GM12878 (cell line): ENCODE data around the gene ADM2. TPM values are rescaled to one million over a fixed set of nuclear protein-coding genes. Genes with fewer than 3 reads are reported as not detected.

ENCODE experiments used
- ATAC-seq: fragments of 200-7000 bp; cut with Tn5 transposase; 3 replicates; pipeline ENCODE4 v1.9.1; 2020; ENCODE audit warnings: mild to moderate bottlenecking, moderate library complexity
- BruUV-seq: library from RNA; stranded (reverse); fragments of 400-500 nt; replicated peaks from 2 replicates; lab custom pipeline; 2021; lab: Mats Ljungman, UMichigan
- CTCF ChIA-PET: fragments of 300-600 bp; sonication (Branson Sonifier 250); formaldehyde crosslinking; extraction: SDS; loops from one replicate; lab custom pipeline; 2021; ENCODE audit warnings: inconsistent platforms; lab: Yijun Ruan, JAX
- POLR2A ChIA-PET: fragments of 350-600 bp; formaldehyde crosslinking; extraction: SDS; loops from one replicate; lab custom pipeline; 2021; ENCODE audit warnings: inconsistent platforms; lab: Charles Lee
- RAD21 ChIA-PET: fragments of 300-600 bp; sonication (Branson Sonifier 250); formaldehyde crosslinking; loops from one replicate; lab custom pipeline; 2023; ENCODE audit warnings: antibody characterized with exemption; ENCODE audit not compliant: unreplicated experiment; lab: Charles Lee
- SMC1A ChIA-PET: fragments of 300-600 bp; sonication (Branson Sonifier 250); formaldehyde crosslinking; loops from one replicate; lab custom pipeline; 2023; ENCODE audit not compliant: unreplicated experiment, uncharacterized antibody; lab: Charles Lee
- DNase-seq: peaks from one replicate; pipeline ENCODE4 v3.0.0-alpha.2; 2011; ENCODE audit warnings: low read depth, low spot score
- FAIRE-seq: peaks from 3 replicates; lab custom pipeline; 2011; peaks lifted over from hg19 to GRCh38; lab: Jason Lieb, UNC
- H2AFZ ChIP-seq: 2 replicates; pipeline ENCODE4 v1.6.0; 2011; ENCODE audit warnings: low read depth, low read length, control low read depth; ENCODE audit not compliant: control insufficient read depth
- H3K27ac ChIP-seq: 2 replicates; pipeline ENCODE4 v1.5.1; 2011; ENCODE audit warnings: control low read depth; ENCODE audit not compliant: control insufficient read depth, insufficient read depth
- H3K27me3 ChIP-seq, 2 experiments: replicated peaks in 1 of 2; 2 replicates each; pipeline versions ENCODE4 v1.6.0 to v1.6.1; 2011; ENCODE audit warnings: low read length in 1 of 2; ENCODE audit not compliant: control insufficient read depth in 2 of 2, insufficient read depth in 2 of 2
- H3K36me3 ChIP-seq, 2 experiments: 2 replicates each; pipeline ENCODE4 v1.5.1; 2011; ENCODE audit warnings: low read length in 1 of 2; ENCODE audit not compliant: control insufficient read depth in 2 of 2, insufficient read depth in 2 of 2
- H3K4me1 ChIP-seq: 2 replicates; pipeline ENCODE4 v1.6.1; 2011; ENCODE audit warnings: mild to moderate bottlenecking, low read length, moderate library complexity, mixed read lengths; ENCODE audit not compliant: control insufficient read depth, insufficient read depth
- H3K4me2 ChIP-seq: 2 replicates; pipeline ENCODE4 v1.6.0; 2011; ENCODE audit warnings: control low read depth; ENCODE audit not compliant: control insufficient read depth, insufficient read depth
- H3K4me3 ChIP-seq: fragments of 200-600 bp; sonication (generic); 2 replicates; pipeline ENCODE4 v1.5.1; 2016
- H3K79me2 ChIP-seq: 2 replicates; pipeline ENCODE4 v1.6.0; 2011; ENCODE audit warnings: low read length; ENCODE audit not compliant: control insufficient read depth, insufficient read depth
- H3K9ac ChIP-seq: 2 replicates; pipeline ENCODE4 v1.8.0; 2011; ENCODE audit warnings: low read length, control low read depth, mixed read lengths; ENCODE audit not compliant: control insufficient read depth, insufficient read depth
- H3K9me3 ChIP-seq: replicated peaks from 3 replicates; pipeline ENCODE4 v1.5.1; 2011; ENCODE audit warnings: mild to moderate bottlenecking, low read length; ENCODE audit not compliant: control insufficient read depth, insufficient read depth
- H4K20me1 ChIP-seq: 2 replicates; pipeline ENCODE4 v1.6.0; 2011; ENCODE audit not compliant: control insufficient read depth, insufficient read depth
- BCL11A ChIP-seq: IDR thresholded peaks from 2 replicates; pipeline ENCODE4 v1.6.1; 2011; ENCODE audit warnings: low read depth, low read length
- BCLAF1 ChIP-seq: fragments of 450-650 bp; IDR thresholded peaks from 2 replicates; pipeline ENCODE4 v1.6.1; 2017; ENCODE audit warnings: antibody characterized with exemption, mild to moderate bottlenecking, moderate library complexity
- BMI1 ChIP-seq: fragments of 450-650 bp; IDR thresholded peaks from 2 replicates; pipeline ENCODE4 v1.6.1; 2016; ENCODE audit warnings: mild to moderate bottlenecking, moderate library complexity, borderline replicate concordance
- ESRRA ChIP-seq: IDR thresholded peaks from 2 replicates; pipeline ENCODE4 v1.6.1; 2012; ENCODE audit warnings: mild to moderate bottlenecking, low read length, improper control_type of control experiment
- ETV6 ChIP-seq, 2 experiments: fragments of 450-650 bp in 1 of 2; IDR thresholded peaks in 1 of 2; conservative IDR thresholded peaks in 1 of 2; 2 replicates each; pipeline ENCODE4 v1.6.1; 2014; ENCODE audit warnings: antibody characterized with exemption in 1 of 2, borderline replicate concordance in 1 of 2, low read depth in 1 of 2, mild to moderate bottlenecking in 1 of 2, moderate library complexity in 1 of 2
- FOXM1 ChIP-seq: IDR thresholded peaks from 2 replicates; pipeline ENCODE4 v1.6.1; 2012; ENCODE audit warnings: low read depth, mild to moderate bottlenecking, inconsistent platforms, low read length, moderate library complexity
- KAT2A ChIP-seq: conservative IDR thresholded peaks from 2 replicates; pipeline ENCODE4 v1.6.1; 2011; ENCODE audit warnings: low read depth, low read length; ENCODE audit not compliant: control insufficient read depth
- NFYA ChIP-seq: IDR thresholded peaks from 2 replicates; pipeline ENCODE4 v1.6.1; 2011; ENCODE audit warnings: low read depth, mild to moderate bottlenecking, low read length, improper control_type of control experiment, borderline replicate concordance
- NR2C1 ChIP-seq: fragments of 450-650 bp; IDR thresholded peaks from 2 replicates; pipeline ENCODE4 v1.6.1; 2017; ENCODE audit warnings: antibody characterized with exemption, mild to moderate bottlenecking, moderate library complexity
- PAX8 ChIP-seq: fragments of 450-650 bp; IDR thresholded peaks from 2 replicates; pipeline ENCODE4 v1.6.1; 2017; ENCODE audit warnings: mild to moderate bottlenecking, moderate library complexity
- POLR2A ChIP-seq: IDR thresholded peaks from 2 replicates; pipeline ENCODE4 v1.6.1; 2011; ENCODE audit warnings: low read depth, mild to moderate bottlenecking, low read length
- SUZ12 ChIP-seq: fragments of 200-600 bp; sonication (generic); IDR thresholded peaks from one replicate; pipeline ENCODE4 v1.6.1; 2018; ENCODE audit warnings: antibody characterized with exemption, mild to moderate bottlenecking; ENCODE audit not compliant: unreplicated experiment
- TARDBP ChIP-seq: IDR thresholded peaks from 2 replicates; pipeline ENCODE4 v1.6.1; 2016; ENCODE audit warnings: borderline replicate concordance
- TCF7 ChIP-seq: IDR thresholded peaks from 2 replicates; pipeline ENCODE4 v1.6.1; 2014; ENCODE audit warnings: antibody characterized with exemption, borderline replicate concordance
- ZNF207 ChIP-seq: fragments of 450-650 bp; IDR thresholded peaks from 2 replicates; pipeline ENCODE4 v1.6.1; 2014; ENCODE audit warnings: antibody characterized with exemption, mild to moderate bottlenecking, borderline replicate concordance
- ZNF687 ChIP-seq: fragments of 450-650 bp; IDR thresholded peaks from 2 replicates; pipeline ENCODE4 v1.6.1; 2017; ENCODE audit warnings: mild to moderate bottlenecking, moderate library complexity
- ZSCAN29 ChIP-seq: fragments of 450-650 bp; IDR thresholded peaks from 2 replicates; pipeline ENCODE4 v1.6.1; 2017; ENCODE audit warnings: mild to moderate bottlenecking, moderate library complexity
- WGBS: methylation state at CpG from one replicate; pipeline ENCODE4 v1.1.6; 2016; ENCODE audit warnings: low lambda C conversion rate; ENCODE audit not compliant: insufficient replicate concordance, insufficient coverage; ENCODE audit errors: missing lambda C conversion rate; 5-methylcytosine and 5-hydroxymethylcytosine counted together
- in situ Hi-C: fragments of 300-500 bp; cut with MboI; formaldehyde crosslinking; loops from 9 replicates; pipeline ENCODE4 v1.14.3; 2018; ENCODE audit warnings: mixed read lengths
- intact Hi-C: fragments of 100-400 bp; cut with micrococcal nuclease; formaldehyde crosslinking; loops from one replicate; pipeline ENCODE4 v1.14.2; 2022; ENCODE audit not compliant: unreplicated experiment
- polyA plus RNA-seq, 11 experiments: library from polyadenylated mRNA; depleted of rRNA in 4 of 11; unstranded in 6 of 11; stranded (reverse) in 5 of 11; fragments of >200 nt; fragmentation: Nextera tagmentation in 4 of 11; fragmentation: Illumina TruSeq in 1 of 11; extraction: Ambion mirVana in 4 of 11; extraction: Trizol in 1 of 11; gene quantifications; 1 replicate in 1 of 11; 2 replicates in 10 of 11; pipeline versions ENCODE4 v1.2.1 to v1.2.3, GENCODE V29; 2011 to 2016; ENCODE audit warnings: inconsistent platforms in 2 of 11, missing spikeins in 2 of 11, low read depth in 1 of 11
- total RNA-seq, 4 experiments: library from RNA; depleted of rRNA in 3 of 4; stranded (reverse); fragments of >200 nt in 3 of 4; fragmentation: Illumina TruSeq in 1 of 4; extraction: Trizol in 1 of 4; gene quantifications; 2 replicates each; pipeline versions ENCODE4 v1.2.1 to v1.2.3, GENCODE V29; 2013 to 2021

ADM2 gene
- total and polyA plus RNA-seq, 10 of the 15 experiments (the other 5 are each of a cell fraction or from before 2014, with no cell fraction given) = 0.02 to 0.33 (median 0.12) TPM; not detected in 2

- Histone ChIP-seq H2AFZ (no peak overlapping the region), H3K4me1 (peaks cover 9% of the 10 kb centered on the region), H3K36me3 (peaks cover 4 to 8% of the 10 kb centered on the region in 2 experiments; a peak in 3 of 4 replicates), H3K27ac (no peak overlapping the region), H3K4me3 (no peak overlapping the region), H3K27me3 (no peaks in the 10 kb centered on the region), H3K79me2 (peaks cover 27% of the 10 kb centered on the region), H3K4me2 (no peak overlapping the region), H4K20me1 (no peaks in the 10 kb centered on the region), H3K9me3 (no peaks in the 10 kb centered on the region), H3K9ac (no peak overlapping the region)
- WGBS = 85% methylated on average over 37 of the region's 44 CpGs
- in situ Hi-C loops (no loop called here), intact Hi-C loops (no loop called here)
- ChIA-PET CTCF (no interaction called here), POLR2A (no interaction called here), SMC1A (no interaction called here), RAD21 (no interaction called here)
- no peak for FAIRE-seq
- BruUV-seq = no TSS peak
- no peak for ATAC-seq
- no peak for DNase-seq
- TF ChIP-seq TCF7 (no peak), NR2C1 (no peak), BCL11A (no peak), BCLAF1 (no peak), ESRRA (no peak), PAX8 (no peak), BMI1 (no peak), ETV6 (conservative IDR thresholded peaks at IDR 0.05 in 1 of 2, IDR thresholded peaks at IDR 0.05 in 1 of 2; ENCODE audit: borderline replicate concordance in 1 of 2, low read depth in 1 of 2) (no peak), TARDBP (no peak), FOXM1 (no peak), ZSCAN29 (no peak), ZNF687 (no peak), POLR2A (no peak), NFYA (no peak), KAT2A (no peak), ZNF207 (no peak), SUZ12 (no peak)
These were observed 23.2 kb downstream of the ADM2 start for GRCh38 chr22:50504369-50505211.
